Spleen (tissue), 11 donors: ENCODE results near the gene DEK. TPM values are rescaled to one million over a fixed set of nuclear protein-coding genes. Genes with fewer than 3 reads are reported as not detected.

Experiments
- DNase-seq: peaks from one replicate; pipeline ENCODE4 v3.0.0-alpha.2; 2020
- H3K27ac ChIP-seq, 8 donors: fragments of 200-600 bp; sonication (generic) in 7 of 8; 1 replicate in 4 of 8; 2 replicates in 4 of 8; pipeline versions ENCODE4 v1.5.0 to v1.8.0; 2016 to 2021; ENCODE audit warnings: inconsistent platforms in 4 of 8, mild to moderate bottlenecking in 4 of 8, moderate library complexity in 1 of 8
- H3K27me3 ChIP-seq, 7 donors: fragments of 200-600 bp; sonication (generic) in 6 of 7; replicated peaks in 1 of 7; 1 replicate in 4 of 7; 2 replicates in 3 of 7; pipeline versions ENCODE4 v1.5.0 to v1.8.0; 2016 to 2021; ENCODE audit warnings: inconsistent platforms in 3 of 7, mild to moderate bottlenecking in 1 of 7
- H3K36me3 ChIP-seq, 6 donors: fragments of 200-600 bp; sonication (generic) in 5 of 6; 1 replicate in 4 of 6; 2 replicates in 2 of 6; pipeline versions ENCODE4 v1.5.0 to v1.8.0; 2016 to 2021; ENCODE audit warnings: inconsistent platforms in 2 of 6
- H3K4me1 ChIP-seq, 6 donors: fragments of 200-600 bp; sonication (generic) in 5 of 6; 1 replicate in 3 of 6; 2 replicates in 3 of 6; pipeline versions ENCODE4 v1.5.0 to v1.8.0; 2016 to 2021; ENCODE audit warnings: inconsistent platforms in 3 of 6
- H3K4me3 ChIP-seq, 8 donors: fragments of 200-600 bp; sonication (generic) in 7 of 8; 1 replicate in 4 of 8; 2 replicates in 4 of 8; pipeline versions ENCODE4 v1.5.0 to v1.8.0; 2016 to 2021; ENCODE audit warnings: inconsistent platforms in 4 of 8, mild to moderate bottlenecking in 4 of 8, moderate library complexity in 2 of 8
- H3K9me3 ChIP-seq, 8 donors: fragments of 200-600 bp; sonication (generic) in 7 of 8; 1 replicate in 4 of 8; 2 replicates in 4 of 8; pipeline versions ENCODE4 v1.5.0 to v1.8.0; 2016 to 2021; ENCODE audit warnings: inconsistent platforms in 4 of 8
- POLR2A ChIP-seq, 3 donors: fragments of 450-650 bp; IDR thresholded peaks; one replicate each; pipeline ENCODE4 v1.5.1; 2017; ENCODE audit warnings: antibody characterized with exemption in 3 of 3, mild to moderate bottlenecking in 1 of 3
- POLR2AphosphoS5 ChIP-seq, 3 donors: sonication (generic); formaldehyde crosslinking; IDR thresholded peaks; one replicate each; pipeline ENCODE4 v1.5.1; 2017; ENCODE audit warnings: antibody characterized with exemption in 3 of 3
- WGBS, 5 donors: extraction: QIAGEN DNeasy Blood & Tissue Kit in 3 of 5; methylation state at CpG; one replicate each; pipeline versions ENCODE4 v1.1.5 to v1.1.7; 2013 to 2018; 5-methylcytosine and 5-hydroxymethylcytosine counted together
- intact Hi-C: fragments of 100-400 bp; cut with DNase I; formaldehyde crosslinking; loops from one replicate; pipeline ENCODE4 v1.15.0; 2023; ENCODE audit warnings: low total_unique reads
- polyA plus RNA-seq, 3 donors: library from polyadenylated mRNA; stranded (reverse); fragments of 200-250 nt; gene quantifications; one replicate each; pipeline ENCODE4 v1.2.1, GENCODE V29; 2013
- total RNA-seq, 7 donors: library from RNA; depleted of rRNA in 3 of 7; stranded (reverse); fragments of >200 nt in 3 of 7; fragmentation: NEBNext Ultra II Directional in 4 of 7; extraction: Animal tissue kit (Norgen Biotek cat#: 25700) in 4 of 7; gene quantifications; one replicate each; pipeline versions ENCODE4 v1.1.0 to v1.2.1, GENCODE V29; 2016 to 2021
- TF ChIP-seq, protein P1 (sequence below), 11 experiments: fragments of 200-600 bp in 7 of 11; fragments of 450-650 bp in 4 of 11; sonication (generic) in 4 of 11; IDR thresholded peaks in 8 of 11; conservative IDR thresholded peaks in 3 of 11; 1 replicate in 7 of 11; 2 replicates in 4 of 11; pipeline versions ENCODE4 v1.4.0 to v1.8.0; 2016 to 2021; ENCODE audit warnings: antibody characterized with exemption in 11 of 11, inconsistent platforms in 4 of 11, mild to moderate bottlenecking in 1 of 11
- donor health status: healthy with polysubstance abuse.
- donor health status: DM: no; HTN: no; CAD: no; lungs with moderate emphysema.
- donor health status: DM: no; HTN: no; CAD: no.
- donor health status: Bipolar disorder and iron deficiency.
- donor health status: healthy.
- donor health status: DM: no; HTN: no; CAD: no.
- donor health status: DM: yes; HTN: yes; CAD: no.

The DEK gene
- total and polyA plus RNA-seq, 10 donors = 27.4 to 133 (median 73.9) TPM

DNA sequence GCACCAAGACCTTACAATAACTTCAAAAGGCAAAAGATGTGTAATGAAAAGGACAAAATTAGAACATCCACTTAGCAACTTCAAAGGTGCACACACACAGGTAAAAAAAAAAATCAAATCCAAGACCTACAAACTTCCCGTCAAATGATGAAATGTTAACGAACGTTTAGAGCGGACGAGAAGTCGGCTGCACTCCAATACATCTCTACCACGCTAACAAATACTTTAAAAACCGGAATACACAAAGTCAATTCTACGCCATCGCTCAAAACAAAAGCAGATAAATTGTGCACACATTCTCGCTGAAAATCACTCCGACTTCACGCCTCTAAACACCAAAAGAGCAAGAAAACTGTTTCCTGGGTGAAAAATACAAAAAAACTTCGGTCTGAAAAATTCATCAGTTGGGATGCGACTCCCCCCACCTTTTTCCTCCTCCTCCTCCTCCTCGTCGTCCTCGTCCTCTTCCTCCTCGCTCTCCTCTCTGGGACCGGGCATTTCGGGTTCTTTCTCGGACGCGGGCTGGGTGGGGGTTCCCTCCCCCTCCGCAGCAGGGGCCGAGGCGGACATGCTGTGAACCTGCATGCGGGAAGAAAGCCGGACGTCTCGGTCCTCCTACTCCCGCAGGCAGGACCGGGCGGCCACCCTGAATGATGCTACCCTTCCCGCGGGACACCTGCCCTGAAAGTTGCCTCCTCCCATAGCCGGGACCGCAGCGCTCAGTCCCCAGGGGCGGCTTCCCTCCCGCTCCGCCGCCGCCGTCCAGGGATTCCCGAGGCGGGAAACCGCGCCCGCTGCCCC is 712 bp downstream of the DEK start:
- intact Hi-C loops = loop anchor here (5.0 kb wide), 1 partner anchor 101 kb away; no protein-coding TSS in a partner anchor
- Histone ChIP-seq H3K4me1 (peaks cover 30 to 59% (median 47%) of the 10 kb centered on the region in 6 donors), H3K9me3 (peaks cover 0 to 5% (median 0%) of the 10 kb centered on the region in 8 donors), H3K27ac (peak overlapping the region; percentile 85 to 98 (median 96)), H3K4me3 (peak overlapping the region; percentile 74 to 97 (median 92)), H3K36me3 (peaks cover 0 to 22% (median 0%) of the 10 kb centered on the region in 6 donors), H3K27me3 (no peaks in the 10 kb centered on the region)
- TF ChIP-seq POLR2A (IDR thresholded peaks at IDR 0.05) (no peak), POLR2AphosphoS5 (IDR thresholded peaks at IDR 0.05) (peak in 1 of 3 donors; percentile 42)
- TF ChIP-seq, protein P1, sequence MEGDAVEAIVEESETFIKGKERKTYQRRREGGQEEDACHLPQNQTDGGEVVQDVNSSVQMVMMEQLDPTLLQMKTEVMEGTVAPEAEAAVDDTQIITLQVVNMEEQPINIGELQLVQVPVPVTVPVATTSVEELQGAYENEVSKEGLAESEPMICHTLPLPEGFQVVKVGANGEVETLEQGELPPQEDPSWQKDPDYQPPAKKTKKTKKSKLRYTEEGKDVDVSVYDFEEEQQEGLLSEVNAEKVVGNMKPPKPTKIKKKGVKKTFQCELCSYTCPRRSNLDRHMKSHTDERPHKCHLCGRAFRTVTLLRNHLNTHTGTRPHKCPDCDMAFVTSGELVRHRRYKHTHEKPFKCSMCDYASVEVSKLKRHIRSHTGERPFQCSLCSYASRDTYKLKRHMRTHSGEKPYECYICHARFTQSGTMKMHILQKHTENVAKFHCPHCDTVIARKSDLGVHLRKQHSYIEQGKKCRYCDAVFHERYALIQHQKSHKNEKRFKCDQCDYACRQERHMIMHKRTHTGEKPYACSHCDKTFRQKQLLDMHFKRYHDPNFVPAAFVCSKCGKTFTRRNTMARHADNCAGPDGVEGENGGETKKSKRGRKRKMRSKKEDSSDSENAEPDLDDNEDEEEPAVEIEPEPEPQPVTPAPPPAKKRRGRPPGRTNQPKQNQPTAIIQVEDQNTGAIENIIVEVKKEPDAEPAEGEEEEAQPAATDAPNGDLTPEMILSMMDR (IDR thresholded peaks at IDR 0.05 in 8 of 11, conservative IDR thresholded peaks at IDR 0.05 in 3 of 11) = no peak
- peak; percentile 90 for DNase-seq
- WGBS, 5 donors = 0% methylated on average over 35 to 50 of the region's 50 CpGs

DNA sequence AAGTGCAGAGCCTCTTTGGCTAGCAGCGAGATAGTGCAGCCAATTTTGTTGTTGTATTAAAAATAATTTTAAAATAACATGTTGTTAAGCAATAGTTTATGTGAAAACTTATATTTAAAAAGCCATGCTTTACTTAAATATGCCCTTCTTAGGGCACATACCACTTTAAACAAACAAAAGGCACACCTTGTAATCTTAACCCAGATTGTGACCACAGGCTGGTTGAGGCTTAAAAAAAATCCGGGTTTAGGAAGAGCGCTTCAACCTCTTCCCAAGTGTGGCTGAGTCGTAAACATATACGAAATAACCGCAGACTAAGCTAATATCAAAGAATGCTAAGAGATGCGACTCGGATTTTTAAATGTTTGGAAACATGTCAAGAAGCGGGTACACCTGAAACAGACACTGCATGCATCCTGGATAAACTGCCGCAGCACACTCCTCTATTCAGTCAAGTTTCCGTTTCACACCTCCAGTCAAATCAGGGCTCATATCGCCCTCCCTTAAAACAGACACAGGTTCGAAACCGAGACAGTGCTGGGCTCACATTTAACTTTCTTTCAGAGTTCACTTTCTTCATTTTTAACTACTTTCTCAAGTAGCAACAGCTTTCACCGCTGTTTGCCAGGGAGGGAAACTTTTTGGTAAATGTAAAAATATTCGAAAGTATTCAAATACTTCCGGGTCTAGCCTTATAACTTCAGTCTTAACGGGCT is 1.5 kb downstream of the DEK start:
- Histone ChIP-seq H3K4me1 (peaks cover 30 to 66% (median 50%) of the 10 kb centered on the region in 6 donors), H3K9me3 (peaks cover 0 to 5% (median 0%) of the 10 kb centered on the region in 8 donors), H3K4me3 (peak overlapping the region; percentile 74 to 97 (median 92)), H3K27ac (peak overlapping the region; percentile 85 to 98 (median 96)), H3K36me3 (peaks cover 0 to 27% (median 2%) of the 10 kb centered on the region in 6 donors), H3K27me3 (no peaks in the 10 kb centered on the region)
- TF ChIP-seq POLR2AphosphoS5 (IDR thresholded peaks at IDR 0.05) = no peak
- TF ChIP-seq, protein P1 (IDR thresholded peaks at IDR 0.05 in 8 of 11, conservative IDR thresholded peaks at IDR 0.05 in 3 of 11) = no peak
- no peak for TF ChIP-seq POLR2A (IDR thresholded peaks at IDR 0.05)
- 6 to 8% (median 7%) methylated on average over 18 of the region's 18 CpGs for WGBS, 5 donors
- no peak for DNase-seq
- intact Hi-C loops = loop anchor here (5.0 kb wide), 1 partner anchor 101 kb away; no protein-coding TSS in a partner anchor

DNA sequence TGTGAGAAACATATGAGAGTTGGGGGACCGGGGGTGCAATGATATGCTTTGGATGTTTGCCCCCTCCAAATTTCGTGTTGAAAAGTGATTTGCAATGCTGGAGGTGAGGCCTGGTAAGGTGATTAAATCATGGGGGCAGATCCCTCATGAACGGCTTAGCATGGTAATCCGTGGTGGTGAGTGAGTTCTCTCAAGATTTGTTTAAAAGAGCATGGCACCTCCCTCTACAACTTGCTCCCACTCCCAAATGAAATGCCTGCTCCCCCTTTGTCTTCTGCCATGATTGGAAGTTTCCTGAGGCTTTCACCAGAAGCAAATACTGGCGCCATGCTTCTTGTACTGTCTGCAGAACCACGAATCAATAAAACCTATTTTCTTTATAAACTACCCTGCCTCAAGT is 2.5 kb downstream of the DEK start:
- TF ChIP-seq POLR2A (IDR thresholded peaks at IDR 0.05) (no peak), POLR2AphosphoS5 (IDR thresholded peaks at IDR 0.05) (no peak)
- TF ChIP-seq, protein P1 (IDR thresholded peaks at IDR 0.05 in 8 of 11, conservative IDR thresholded peaks at IDR 0.05 in 3 of 11) = no peak
- Histone ChIP-seq H3K36me3 (peaks cover 0 to 37% (median 12%) of the 10 kb centered on the region in 6 donors), H3K27me3 (no peaks in the 10 kb centered on the region), H3K4me1 (peaks cover 30 to 68% (median 50%) of the 10 kb centered on the region in 6 donors), H3K27ac (peak overlapping the region in 3 of 8 donors; percentile 64 to 98 (median 97)), H3K4me3 (peak overlapping the region in 2 of 8 donors; percentile 3 to 94), H3K9me3 (peaks cover 0 to 5% (median 0%) of the 10 kb centered on the region in 8 donors)
- no peak for DNase-seq
- WGBS, 5 donors = 71 to 83% (median 75%) methylated on average over 6 of the region's 6 CpGs
- intact Hi-C loops = loop anchor here (5.0 kb wide), 1 partner anchor 100 kb away; no protein-coding TSS in a partner anchor
